Mesothelial cell of epicardium (in vitro differentiated cells): ENCODE measurements around the gene ADCY7. TPM values are rescaled to one million over a fixed set of nuclear protein-coding genes. Genes with fewer than 3 reads are reported as not detected.

Experiments used
- DNase-seq, 2 experiments: peaks; one replicate each; pipeline ENCODE4 v3.0.0; 2021; ENCODE audit warnings: low spot score in 2 of 2; ENCODE audit not compliant: unreplicated experiment in 2 of 2
- H3K27ac Mint-ChIP-seq: 2 replicates; pipeline ENCODE4 v1.8.0; 2021; ENCODE audit warnings: mixed read lengths
- H3K27me3 Mint-ChIP-seq: 2 replicates; pipeline ENCODE4 v1.8.0; 2021; ENCODE audit warnings: low read depth, mixed read lengths
- H3K36me3 Mint-ChIP-seq: 2 replicates; pipeline ENCODE4 v1.8.0; 2021; ENCODE audit warnings: mixed read lengths
- H3K4me1 Mint-ChIP-seq: 2 replicates; pipeline ENCODE4 v1.8.0; 2021; ENCODE audit warnings: mixed read lengths
- H3K4me3 Mint-ChIP-seq: 2 replicates; pipeline ENCODE4 v1.8.0; 2021; ENCODE audit warnings: mild to moderate bottlenecking, moderate library complexity, mixed read lengths
- H3K9me3 Mint-ChIP-seq: 2 replicates; pipeline ENCODE4 v1.8.0; 2021; ENCODE audit warnings: mixed read lengths
- total RNA-seq: library from RNA; stranded (reverse); gene quantifications from 3 replicates; pipeline ENCODE4 v1.2.1, GENCODE V29; 2021
- TF ChIP-seq, protein P1 (sequence below): fragments of 200-600 bp; sonication (generic); IDR thresholded peaks from one replicate; pipeline ENCODE4 v1.5.0; 2021; ENCODE audit warnings: antibody characterized with exemption; ENCODE audit not compliant: unreplicated experiment

Gene ADCY7
- total RNA-seq, 1 donor from 2014 or later: 25.7 TPM

DNA sequence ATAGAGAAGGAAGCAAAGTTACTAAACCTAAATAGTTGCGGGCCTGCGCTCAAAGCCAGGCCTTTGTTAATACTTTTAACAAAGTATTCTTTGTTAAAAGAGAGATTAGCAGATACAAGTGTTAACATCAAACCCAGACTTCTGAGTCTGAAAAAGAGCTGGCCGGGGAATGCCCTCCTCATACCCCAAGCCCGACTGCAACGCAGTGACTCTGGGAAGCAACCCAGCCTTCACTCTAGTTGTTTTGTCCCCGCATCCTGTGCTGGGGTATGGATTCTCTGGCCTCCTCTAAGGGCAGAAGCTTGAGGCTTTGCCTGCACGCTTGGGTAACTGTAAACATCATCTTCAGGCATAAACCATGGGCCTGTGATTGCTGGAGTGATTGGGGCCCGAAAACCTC is 48.3 kb downstream of the ADCY7 start:
- H3K36me3 Mint-ChIP-seq: peaks cover 27% of the 10 kb centered on the region
- no peaks in the 10 kb centered on the region for H3K27me3 Mint-ChIP-seq
- H3K27ac Mint-ChIP-seq: peak overlapping the region; percentile 50
- TF ChIP-seq, protein P1, sequence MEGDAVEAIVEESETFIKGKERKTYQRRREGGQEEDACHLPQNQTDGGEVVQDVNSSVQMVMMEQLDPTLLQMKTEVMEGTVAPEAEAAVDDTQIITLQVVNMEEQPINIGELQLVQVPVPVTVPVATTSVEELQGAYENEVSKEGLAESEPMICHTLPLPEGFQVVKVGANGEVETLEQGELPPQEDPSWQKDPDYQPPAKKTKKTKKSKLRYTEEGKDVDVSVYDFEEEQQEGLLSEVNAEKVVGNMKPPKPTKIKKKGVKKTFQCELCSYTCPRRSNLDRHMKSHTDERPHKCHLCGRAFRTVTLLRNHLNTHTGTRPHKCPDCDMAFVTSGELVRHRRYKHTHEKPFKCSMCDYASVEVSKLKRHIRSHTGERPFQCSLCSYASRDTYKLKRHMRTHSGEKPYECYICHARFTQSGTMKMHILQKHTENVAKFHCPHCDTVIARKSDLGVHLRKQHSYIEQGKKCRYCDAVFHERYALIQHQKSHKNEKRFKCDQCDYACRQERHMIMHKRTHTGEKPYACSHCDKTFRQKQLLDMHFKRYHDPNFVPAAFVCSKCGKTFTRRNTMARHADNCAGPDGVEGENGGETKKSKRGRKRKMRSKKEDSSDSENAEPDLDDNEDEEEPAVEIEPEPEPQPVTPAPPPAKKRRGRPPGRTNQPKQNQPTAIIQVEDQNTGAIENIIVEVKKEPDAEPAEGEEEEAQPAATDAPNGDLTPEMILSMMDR: no peak
- peaks cover 8% of the 10 kb centered on the region for H3K4me1 Mint-ChIP-seq
- no peaks in the 10 kb centered on the region for H3K9me3 Mint-ChIP-seq
- H3K4me3 Mint-ChIP-seq: no peak overlapping the region
- DNase-seq: no peak

DNA sequence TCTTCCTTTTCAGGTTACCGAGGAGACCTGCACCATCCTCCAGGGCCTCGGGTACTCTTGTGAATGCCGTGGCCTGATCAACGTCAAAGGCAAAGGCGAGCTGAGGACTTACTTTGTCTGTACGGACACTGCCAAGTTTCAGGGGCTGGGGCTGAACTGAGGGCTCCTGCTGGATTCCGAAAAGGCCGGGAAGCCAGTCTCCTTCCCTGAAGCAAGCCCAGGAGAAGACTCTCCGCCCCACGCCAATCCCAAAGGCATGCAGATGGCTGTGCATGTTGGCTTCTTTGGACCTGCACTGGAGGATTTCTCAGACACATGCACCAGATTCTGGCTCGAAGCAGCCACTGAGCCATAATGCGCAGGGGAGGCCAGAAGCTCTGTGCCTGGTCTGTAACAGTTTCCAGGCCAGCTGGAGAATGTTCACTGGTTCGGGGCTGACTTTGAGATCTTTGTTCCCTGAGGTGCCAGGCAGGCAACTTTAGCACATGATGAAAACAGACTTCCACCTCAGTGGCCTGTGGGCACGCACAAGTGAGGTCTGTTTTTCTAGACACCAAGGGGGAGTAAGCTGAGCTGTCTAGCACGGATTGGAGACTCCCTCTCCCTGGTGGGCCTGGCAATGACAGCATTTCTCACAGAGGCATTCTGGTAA is 49.1 kb downstream of the ADCY7 start:
- Mint-ChIP-seq H3K4me3 (no peak overlapping the region), H3K4me1 (no peaks in the 10 kb centered on the region), H3K36me3 (peaks cover 30% of the 10 kb centered on the region), H3K9me3 (no peaks in the 10 kb centered on the region), H3K27me3 (no peaks in the 10 kb centered on the region), H3K27ac (peak overlapping the region; percentile 50)
- TF ChIP-seq, protein P1: no peak
- DNase-seq: no peak

DNA sequence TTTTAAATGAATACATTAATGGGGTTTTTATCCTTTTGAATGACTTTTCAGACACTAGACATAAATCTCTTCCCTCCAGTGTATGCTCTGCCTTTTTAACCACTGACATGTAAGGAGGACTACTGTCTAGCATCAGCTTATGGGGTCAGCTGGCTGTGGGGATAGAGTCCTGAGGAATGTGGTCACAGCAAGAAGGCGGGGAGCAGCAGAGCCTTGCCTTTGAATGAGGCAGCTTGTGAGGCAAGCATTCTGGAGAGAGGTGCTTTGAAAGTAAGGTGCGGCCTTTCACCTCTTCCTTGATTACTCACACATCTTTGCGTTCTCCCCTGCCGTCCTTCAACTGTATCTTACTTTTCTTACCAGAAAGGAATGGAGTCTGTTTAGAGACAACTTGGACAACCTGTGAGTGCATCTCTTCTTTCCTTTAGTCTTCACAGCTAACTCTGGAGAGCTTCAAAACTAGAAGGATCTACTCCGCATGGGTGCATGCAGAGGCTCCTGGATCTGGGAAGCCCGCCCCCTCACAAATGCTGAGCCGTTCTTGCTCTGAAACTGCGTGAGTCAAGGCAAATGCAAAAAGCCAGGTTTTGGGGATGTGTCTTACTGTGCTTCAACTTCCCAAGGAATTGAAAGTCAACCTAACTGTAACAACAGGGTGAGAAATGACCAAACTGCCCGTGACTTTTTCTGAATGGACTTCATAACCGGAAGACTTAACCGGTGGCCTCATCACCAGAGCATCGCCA is 49.9 kb downstream of the ADCY7 start:
- DNase-seq: no peak
- Mint-ChIP-seq H3K27ac (peak overlapping the region; percentile 36), H3K9me3 (no peaks in the 10 kb centered on the region), H3K4me1 (no peaks in the 10 kb centered on the region), H3K4me3 (no peak overlapping the region), H3K36me3 (peaks cover 32% of the 10 kb centered on the region), H3K27me3 (no peaks in the 10 kb centered on the region)
- TF ChIP-seq, protein P1: no peak

DNA sequence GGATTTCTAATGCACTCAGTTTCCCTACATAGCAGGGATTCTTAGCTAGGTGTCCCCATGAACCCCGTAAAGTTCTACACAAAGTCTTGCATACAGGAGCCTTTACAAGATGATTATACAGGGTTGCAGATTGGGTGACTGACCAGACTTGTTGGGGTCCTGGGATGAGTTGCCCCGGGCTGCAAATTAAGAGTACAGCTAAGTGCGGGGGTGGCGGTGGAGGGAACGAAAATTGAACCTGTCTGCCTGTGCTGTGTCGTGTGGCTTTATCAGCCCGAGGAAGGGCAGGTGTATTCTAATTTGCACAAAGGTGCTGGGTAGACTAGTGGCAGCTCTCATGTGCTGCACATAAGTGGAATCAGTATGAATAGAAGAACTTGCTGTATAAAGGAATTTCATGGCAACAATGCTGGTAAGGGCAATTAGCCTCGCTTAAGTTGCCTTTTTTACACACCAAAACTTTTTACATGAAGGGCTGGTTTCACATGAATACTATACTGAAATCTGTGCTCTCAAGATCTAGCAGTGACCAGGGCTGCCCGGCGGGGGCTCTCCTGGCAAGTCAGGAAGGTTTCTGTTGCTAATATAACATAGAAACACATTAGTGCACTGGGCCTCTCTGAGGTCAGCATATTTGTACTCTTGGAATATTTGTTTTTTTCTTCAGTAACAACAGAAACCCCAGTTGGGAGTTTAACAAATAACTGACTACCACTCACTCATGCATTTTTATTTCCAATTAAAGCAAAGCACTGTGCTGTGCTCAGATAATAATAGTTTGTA is 50.7 kb downstream of the ADCY7 start:
- no peak overlapping the region for H3K27ac Mint-ChIP-seq
- DNase-seq: no peak
- TF ChIP-seq, protein P1: no peak
- H3K36me3 Mint-ChIP-seq: peaks cover 33% of the 10 kb centered on the region
- H3K4me3 Mint-ChIP-seq: no peak overlapping the region
- H3K4me1 Mint-ChIP-seq: no peaks in the 10 kb centered on the region
- no peaks in the 10 kb centered on the region for H3K9me3 Mint-ChIP-seq
- no peaks in the 10 kb centered on the region for H3K27me3 Mint-ChIP-seq

DNA sequence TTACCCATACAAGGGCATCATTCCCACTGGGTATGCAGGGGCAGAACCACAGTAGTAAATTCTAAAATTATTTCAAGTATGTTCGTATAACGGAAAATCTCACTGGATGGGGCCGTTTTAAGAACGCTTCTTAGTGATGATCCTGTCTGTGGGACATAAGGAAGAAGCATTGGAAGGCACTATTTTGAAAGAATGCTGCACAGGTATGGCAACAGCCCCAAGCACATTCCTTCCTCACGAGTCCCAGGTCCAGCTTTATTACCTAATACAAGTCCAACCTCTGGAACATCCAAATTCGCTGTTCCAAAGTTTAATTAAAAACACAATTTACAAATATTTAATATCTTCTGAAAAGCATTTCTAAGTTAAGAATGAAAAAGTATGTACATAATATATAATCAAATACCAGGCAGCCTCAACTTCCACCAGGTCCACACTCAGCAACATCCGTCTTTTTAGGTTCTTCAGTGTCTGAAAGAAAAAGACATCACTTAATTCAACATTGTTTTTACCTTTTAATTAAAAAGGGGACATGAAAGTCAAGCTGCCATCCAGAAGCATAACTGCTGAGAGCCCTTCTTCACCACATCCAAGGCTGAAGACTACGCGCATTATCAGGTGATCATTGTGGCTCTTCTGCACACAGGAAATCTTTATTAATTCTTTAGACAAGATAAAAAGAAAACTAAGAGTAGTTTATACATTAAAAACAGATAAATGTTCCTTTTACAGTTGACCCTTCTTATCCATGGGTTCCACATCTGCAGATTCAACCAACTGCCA is 52.6 kb downstream of the ADCY7 start:
- no peak overlapping the region for H3K4me3 Mint-ChIP-seq
- H3K4me1 Mint-ChIP-seq: peaks cover 9% of the 10 kb centered on the region
- no peaks in the 10 kb centered on the region for H3K9me3 Mint-ChIP-seq
- DNase-seq: no peak
- TF ChIP-seq, protein P1: no peak
- no peak overlapping the region for H3K27ac Mint-ChIP-seq
- no peaks in the 10 kb centered on the region for H3K27me3 Mint-ChIP-seq
- H3K36me3 Mint-ChIP-seq: peaks cover 23% of the 10 kb centered on the region
